HG03520 (cell line): Measurements from ENCODE around the gene CD80.

ENCODE experiments used
- ATAC-seq: cut with Tn5 transposase; IDR thresholded peaks from one replicate; pipeline ENCODE4 v1.9.1; 2021; ENCODE audit warnings: mild to moderate bottlenecking, moderate library complexity; ENCODE audit not compliant: unreplicated experiment

CD80 gene

GRCh38 chr3:119550192-119550910 lies 9.1 kb downstream of the CD80 start:
- ATAC-seq, result no peak

DNA sequence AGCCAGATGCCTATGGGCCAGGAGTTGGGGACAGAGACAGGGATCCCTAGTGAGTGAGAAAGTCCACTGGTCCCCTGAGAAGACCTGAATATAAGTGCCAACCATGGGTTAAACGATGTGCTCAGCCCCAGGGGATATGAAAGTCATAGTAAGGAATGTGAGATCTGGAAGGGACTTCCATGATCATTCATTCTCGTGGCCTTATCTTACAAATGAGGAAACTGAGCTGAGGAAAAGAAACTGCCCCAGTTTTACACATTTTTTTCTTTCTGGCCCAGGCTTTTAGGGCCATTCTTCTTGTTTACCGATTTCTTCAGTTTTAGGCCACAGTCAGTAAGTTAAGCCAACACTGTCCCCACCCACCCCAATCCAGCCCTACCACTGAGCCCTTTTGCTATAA lies 11.1 kb downstream of the CD80 start:
- no peak for ATAC-seq

GRCh38 chr3:119547227-119547626 lies 12.2 kb downstream of the CD80 start:
- no peak for ATAC-seq

GRCh38 chr3:119543147-119543546 lies 16.3 kb downstream of the CD80 start:
- no peak for ATAC-seq

DNA sequence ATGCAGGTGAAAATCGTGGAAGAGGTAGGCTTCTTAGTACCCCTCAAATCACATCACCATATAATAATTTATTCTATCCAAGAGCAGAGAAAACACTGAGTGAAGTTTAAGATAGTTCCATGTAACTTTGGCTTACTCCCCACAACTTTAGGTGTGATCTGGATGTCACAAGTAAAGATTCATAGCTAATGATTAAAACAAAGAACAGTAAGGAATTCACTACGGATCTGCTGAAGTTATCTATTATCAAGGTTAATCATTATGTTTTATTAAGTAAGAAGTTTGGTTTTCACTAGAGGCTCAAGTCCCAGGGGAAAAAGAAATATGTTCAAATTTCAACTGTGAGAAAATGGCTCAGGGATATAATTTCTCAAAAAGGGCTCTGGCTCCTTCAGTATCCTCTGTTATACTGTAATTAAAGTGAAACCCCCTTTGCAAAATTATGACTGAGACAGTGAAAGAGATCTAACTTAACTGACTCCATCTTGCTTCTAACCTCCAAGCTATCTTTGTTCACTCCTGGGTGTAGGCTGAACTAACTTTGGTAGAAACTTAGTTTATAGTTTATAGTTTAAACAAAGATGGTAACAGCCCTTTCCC lies 17.1 kb downstream of the CD80 start:
- ATAC-seq, result no peak

- no peak for ATAC-seq
These were observed 17.9 kb downstream of the CD80 start for GRCh38 chr3:119541547-119541946.

DNA sequence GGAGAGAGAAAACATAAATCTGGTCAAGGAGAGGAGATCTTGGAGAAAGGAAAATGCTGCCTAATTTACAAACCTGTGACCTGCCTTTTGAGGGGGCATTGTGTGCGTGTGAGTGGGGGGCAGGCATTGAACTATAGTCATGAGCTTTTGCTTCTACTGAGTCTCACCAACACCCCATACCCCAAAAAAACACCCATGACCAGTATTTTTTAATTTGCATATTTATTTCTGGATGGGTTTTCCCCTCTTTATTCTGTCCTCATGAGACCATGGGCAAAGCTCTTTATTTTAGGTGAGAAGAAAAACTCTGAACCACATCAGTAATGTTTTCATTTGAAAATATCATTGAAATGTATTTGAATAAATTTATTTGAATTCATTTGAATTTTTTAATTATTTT lies 20.6 kb downstream of the CD80 start:
- ATAC-seq, result no peak

DNA sequence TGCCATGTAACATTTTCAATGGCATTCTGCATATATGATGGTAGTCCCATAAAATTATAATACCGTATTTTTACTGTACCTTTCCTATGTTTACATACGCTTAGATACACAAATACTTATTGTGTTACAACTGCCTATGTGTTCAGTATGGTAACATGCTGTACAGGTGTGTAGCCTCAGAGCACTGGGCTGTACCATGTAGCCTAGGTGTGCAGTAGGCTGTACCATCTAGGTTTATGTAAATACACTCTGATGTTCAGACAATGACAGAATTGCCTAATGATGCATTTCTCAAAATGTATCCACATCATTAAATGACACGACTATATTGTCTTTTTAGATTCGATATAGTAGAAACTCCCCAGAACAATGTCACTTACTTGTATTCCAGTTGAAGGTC lies 22.7 kb downstream of the CD80 start:
- no peak for ATAC-seq

DNA sequence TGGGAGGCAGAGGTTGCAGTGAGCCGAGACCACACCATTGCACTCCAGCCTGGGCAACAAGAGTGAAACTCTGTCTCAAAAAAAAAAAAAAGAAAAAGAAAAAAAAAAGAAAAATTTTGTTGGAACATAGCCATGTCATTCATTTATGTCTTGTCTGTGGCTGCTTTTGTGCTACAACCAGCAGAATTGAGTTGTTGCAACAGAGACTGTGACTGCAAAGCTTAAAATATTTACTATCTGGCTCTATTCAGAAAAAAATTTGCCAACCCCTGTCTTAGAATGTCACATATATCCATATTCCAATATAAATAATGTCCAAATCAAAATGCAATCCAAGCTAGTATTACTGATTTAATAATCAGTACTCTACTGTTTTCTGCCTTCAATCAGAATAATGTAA lies 25.1 kb downstream of the CD80 start:
- no peak for ATAC-seq

DNA sequence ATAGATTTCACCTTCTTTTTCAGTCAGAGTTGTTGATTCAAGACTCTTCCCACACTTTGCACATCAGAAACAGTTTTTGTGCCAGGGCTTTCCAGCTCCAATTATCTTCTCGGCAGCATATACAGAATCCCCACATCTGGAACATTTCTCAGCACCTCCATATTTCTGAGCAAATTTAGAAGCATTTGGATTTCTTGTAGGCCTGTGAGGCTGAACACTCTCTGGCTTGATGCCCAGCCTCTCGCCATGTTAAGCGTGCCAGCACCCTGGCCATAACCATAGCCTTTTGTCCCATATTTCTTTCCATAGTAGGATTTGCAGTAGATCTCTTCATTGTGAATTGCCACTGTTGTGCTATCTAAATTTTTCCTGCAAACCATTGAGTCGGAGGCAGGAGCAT lies 28.3 kb downstream of the CD80 start:
- ATAC-seq, result no peak

GRCh38 chr3:119530456-119530855 lies 29.0 kb downstream of the CD80 start:
- no peak for ATAC-seq

DNA sequence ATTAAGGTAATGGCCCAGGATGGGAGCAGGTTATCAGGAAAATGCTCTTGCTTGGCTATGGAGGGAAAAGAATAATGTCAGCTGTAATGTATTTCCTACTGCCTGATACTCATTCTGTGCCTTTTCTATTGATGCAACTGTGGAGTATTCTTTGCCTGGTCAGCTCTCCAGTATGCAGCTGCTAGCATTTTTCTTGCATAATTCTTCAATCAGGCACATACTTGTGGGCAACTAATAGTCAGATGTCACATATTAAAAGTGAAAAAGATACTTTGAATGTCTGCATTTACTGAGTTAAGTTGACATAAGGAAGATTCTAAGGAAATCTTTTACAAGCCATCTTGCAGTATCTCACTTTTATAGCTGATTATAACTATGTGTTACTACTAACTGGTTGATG lies 29.5 kb downstream of the CD80 start:
- no peak for ATAC-seq

DNA sequence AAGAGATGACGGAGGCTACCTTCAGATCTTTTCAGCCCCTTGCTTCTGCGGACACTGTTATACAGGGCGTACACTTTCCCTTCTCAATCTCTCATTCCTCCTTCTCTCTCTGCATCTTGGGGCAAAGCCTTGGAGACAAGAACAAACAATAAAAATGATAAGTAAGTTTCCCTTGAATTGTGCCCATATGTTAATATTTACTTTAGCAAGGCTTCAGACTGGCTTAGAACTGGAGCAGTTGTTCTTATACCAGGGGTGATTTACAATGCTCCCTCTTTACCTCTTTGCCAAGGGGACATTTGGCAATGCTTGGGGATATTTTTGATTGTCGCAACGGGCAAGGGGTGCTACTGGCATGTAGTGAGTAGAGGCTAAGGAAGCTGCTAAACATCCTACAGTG lies 31.7 kb downstream of the CD80 start:
- no peak for ATAC-seq

GRCh38 chr3:119524931-119525662 lies 34.3 kb downstream of the CD80 start:
- ATAC-seq, result no peak

DNA sequence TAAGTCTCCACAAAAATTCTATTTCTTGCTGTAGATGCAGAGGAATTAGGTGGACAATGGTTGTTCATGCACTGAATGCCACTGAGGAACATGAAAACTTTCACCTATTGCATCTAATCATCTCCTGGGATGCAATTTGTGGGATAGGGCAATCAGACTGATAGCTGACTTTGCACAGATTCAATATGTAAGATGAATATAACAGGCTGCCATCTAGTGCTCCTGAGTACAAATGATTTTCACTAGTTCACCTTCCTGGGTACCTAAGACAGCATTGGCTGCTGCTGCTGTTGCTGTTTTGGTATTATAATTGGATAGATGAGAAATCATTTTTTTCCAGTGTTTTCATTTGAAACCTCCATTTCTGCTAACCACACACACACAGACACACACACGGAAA lies 41.4 kb downstream of the CD80 start:
- ATAC-seq, result no peak

DNA sequence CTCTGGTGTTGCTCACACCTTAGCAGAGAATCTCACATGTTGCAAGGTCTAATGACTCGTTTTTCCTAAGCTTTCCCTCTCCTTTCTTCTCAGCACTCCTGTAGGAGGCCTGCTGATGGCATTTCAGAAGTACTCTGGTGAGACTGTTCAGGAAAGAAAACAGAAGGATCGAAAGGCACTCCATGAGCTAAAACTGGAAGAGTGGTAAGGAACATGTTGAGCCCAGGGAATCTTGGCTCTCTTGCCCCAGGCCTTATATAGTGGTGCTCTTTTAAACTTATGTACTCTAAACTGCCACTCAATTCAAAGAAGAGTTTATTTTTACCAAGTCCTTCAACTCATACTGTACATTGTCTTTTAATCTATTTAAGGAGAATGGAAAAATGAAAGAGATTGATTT lies 42.3 kb downstream of the CD80 start:
- no peak for ATAC-seq

- ATAC-seq, result no peak
These were observed 44.8 kb downstream of the CD80 start for GRCh38 chr3:119514637-119515036.

DNA sequence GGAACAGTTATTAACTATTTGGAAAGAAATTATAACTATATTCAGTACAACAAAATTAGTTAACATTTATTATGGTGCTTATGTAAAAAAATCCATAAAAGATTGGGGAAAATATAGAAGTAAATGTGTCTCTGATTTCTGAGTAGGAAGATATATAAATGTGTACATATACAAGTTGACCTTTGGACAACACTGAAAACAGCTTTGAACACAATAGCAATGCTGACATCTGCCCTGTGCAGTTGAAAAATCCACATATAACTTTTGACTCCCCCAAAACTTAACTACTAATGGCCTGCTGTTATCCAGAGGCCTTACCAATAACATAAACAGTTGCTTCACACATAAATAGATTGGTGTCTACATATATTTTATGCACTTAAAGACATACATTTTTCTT lies 48.7 kb downstream of the CD80 start:
- ATAC-seq, result no peak

GRCh38 chr3:119508172-119508845 lies 51.1 kb downstream of the CD80 start:
- no peak for ATAC-seq

- ATAC-seq, result no peak
These were observed 52.0 kb downstream of the CD80 start for GRCh38 chr3:119507404-119507803.

DNA sequence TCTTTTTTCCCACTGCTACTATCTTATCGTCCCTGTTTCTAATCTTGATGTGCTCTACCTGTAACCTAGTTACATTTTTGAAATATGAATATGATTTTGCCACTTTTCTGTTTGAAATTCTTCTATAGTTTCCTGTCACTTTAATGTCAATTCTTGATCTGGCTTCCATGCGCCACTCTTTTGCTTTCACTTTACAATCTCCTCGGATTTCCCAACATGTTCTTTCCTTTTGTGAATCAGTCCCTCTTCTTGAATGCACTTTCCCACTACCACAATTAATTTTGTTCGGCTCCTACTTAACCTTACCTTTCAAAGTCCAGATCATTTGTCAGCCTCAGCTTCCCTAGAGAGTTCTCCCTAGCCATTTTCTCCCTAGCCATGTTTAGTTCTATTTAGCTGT lies 52.8 kb downstream of the CD80 start:
- ATAC-seq, result no peak

DNA sequence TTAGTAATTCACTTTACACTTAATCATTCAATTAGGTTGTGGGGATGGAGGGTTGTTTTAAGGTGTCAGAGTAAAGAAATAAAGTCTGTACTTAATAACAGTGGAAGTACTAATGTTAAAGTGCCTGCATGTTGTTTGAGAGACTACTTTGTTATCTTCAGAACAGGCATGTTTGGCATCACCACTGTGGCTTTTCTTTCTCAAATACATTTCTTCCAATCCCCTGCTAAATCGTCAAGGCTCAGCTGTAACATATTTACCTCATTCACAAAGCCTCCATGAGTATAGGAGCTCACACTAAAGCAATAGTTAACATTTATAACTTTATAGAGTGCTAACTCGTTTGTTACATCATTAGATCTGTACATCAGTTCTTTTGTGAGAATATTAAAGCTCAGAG lies 58.5 kb downstream of the CD80 start:
- ATAC-seq, result no peak
